ENCODE data around the gene CHMP5.
"Not testable (repeated sequence)": the region's sequence is repeated elsewhere in the genome, so short reads cannot be mapped to it uniquely, and the experiment has no call there.

CHMP5 gene

GRCh38 chr9:33311953-33312352 lies 47.1 kb downstream of the CHMP5 start:
- no peak for DNase-seq (ENCODE audit: low read depth in 1 of 2, low spot score in 1 of 2)

GRCh38 chr9:33315371-33315770 lies 50.5 kb downstream of the CHMP5 start:
- DNase-seq (ENCODE audit: low read depth in 1 of 2, low spot score in 1 of 2), result no peak

GRCh38 chr9:33317136-33317535 lies 52.3 kb downstream of the CHMP5 start:
- not testable (repeated sequence) for DNase-seq (ENCODE audit: low read depth in 1 of 2, low spot score in 1 of 2)

GRCh38 chr9:33318225-33318624 lies 53.4 kb downstream of the CHMP5 start:
- no peak for DNase-seq (ENCODE audit: low read depth in 1 of 2, low spot score in 1 of 2)

- no peak for DNase-seq (ENCODE audit: low read depth in 1 of 2, low spot score in 1 of 2)
These were observed 53.9 kb downstream of the CHMP5 start for GRCh38 chr9:33318781-33319180.

GRCh38 chr9:33320230-33320567 lies 55.4 kb downstream of the CHMP5 start:
- DNase-seq (ENCODE audit: low read depth in 1 of 2, low spot score in 1 of 2), result no peak

- DNase-seq (ENCODE audit: low read depth in 1 of 2, low spot score in 1 of 2), result no peak
These were observed 55.9 kb downstream of the CHMP5 start for GRCh38 chr9:33320568-33321261.

GRCh38 chr9:33329117-33329563 lies 64.3 kb downstream of the CHMP5 start:
- no peak for DNase-seq (ENCODE audit: low read depth in 1 of 2, low spot score in 1 of 2)

GRCh38 chr9:33329979-33330378 lies 65.1 kb downstream of the CHMP5 start:
- no peak for DNase-seq (ENCODE audit: low read depth in 1 of 2, low spot score in 1 of 2)

- no peak for DNase-seq (ENCODE audit: low read depth in 1 of 2, low spot score in 1 of 2)
These were observed 66.6 kb downstream of the CHMP5 start for GRCh38 chr9:33331377-33331891.

Measured in activated T-helper 1 cell treated with anti-CD3 and anti-CD28 coated beads, Interleukin-2, amount 50 U/mL, for 16 hours (primary cell).